Liver (tissue), 9 donors: ENCODE measurements around the gene SYT15B. TPM values are rescaled to one million over a fixed set of nuclear protein-coding genes. Genes with fewer than 3 reads are reported as not detected.
"Not testable (repeated sequence)": the region's sequence is repeated elsewhere in the genome, so short reads cannot be mapped to it uniquely, and the experiment has no call there.

ENCODE experiments used
- DNase-seq: peaks from one replicate; pipeline ENCODE4 v3.0.0-alpha.2; 2017; ENCODE audit warnings: low spot score
- H3K27ac ChIP-seq, 2 donors: one replicate each; pipeline ENCODE4 v1.7.0; 2013; ENCODE audit warnings: inconsistent platforms in 2 of 2, low read length in 2 of 2, control low read depth in 1 of 2, low read depth in 1 of 2, mild to moderate bottlenecking in 1 of 2
- H3K27me3 ChIP-seq, 4 donors: one replicate each; pipeline versions ENCODE4 v1.6.1 to v1.7.0; 2013; ENCODE audit warnings: low read length in 3 of 4, inconsistent platforms in 1 of 4, mild to moderate bottlenecking in 1 of 4, moderate library complexity in 1 of 4; ENCODE audit not compliant: control insufficient read depth in 4 of 4, insufficient read depth in 4 of 4
- H3K36me3 ChIP-seq, 4 donors: one replicate each; pipeline versions ENCODE4 v1.6.1 to v1.7.0; 2013; ENCODE audit warnings: low read length in 3 of 4, mild to moderate bottlenecking in 3 of 4, low read depth in 1 of 4, moderate library complexity in 1 of 4; ENCODE audit not compliant: control insufficient read depth in 4 of 4, insufficient read depth in 3 of 4
- H3K4me1 ChIP-seq, 4 donors: one replicate each; pipeline versions ENCODE4 v1.6.1 to v1.7.0; 2013; ENCODE audit warnings: low read length in 3 of 4, mild to moderate bottlenecking in 3 of 4, moderate library complexity in 1 of 4; ENCODE audit not compliant: control insufficient read depth in 4 of 4, insufficient read depth in 4 of 4
- H3K4me3 ChIP-seq, 3 donors: one replicate each; pipeline versions ENCODE4 v1.6.1 to v1.7.0; 2013; ENCODE audit warnings: low read length in 3 of 3, control low read depth in 1 of 3, low read depth in 1 of 3, mild to moderate bottlenecking in 1 of 3
- H3K9ac ChIP-seq, 2 donors: one replicate each; pipeline ENCODE4 v1.7.0; 2013; ENCODE audit warnings: low read length in 2 of 2, mild to moderate bottlenecking in 2 of 2, moderate library complexity in 2 of 2, control low read depth in 1 of 2, low read depth in 1 of 2
- H3K9me3 ChIP-seq, 4 donors: one replicate each; pipeline versions ENCODE4 v1.6.1 to v1.7.0; 2013; ENCODE audit warnings: low read length in 3 of 4; ENCODE audit not compliant: control insufficient read depth in 4 of 4
- WGBS: extraction: QIAGEN DNeasy Blood & Tissue Kit; methylation state at CpG from one replicate; pipeline ENCODE4 v1.1.7; 2013; 5-methylcytosine and 5-hydroxymethylcytosine counted together
- polyA plus RNA-seq, 2 donors: library from polyadenylated mRNA; stranded (reverse) in 1 of 2; unstranded in 1 of 2; fragments of 200-250 nt in 1 of 2; fragments of >200 nt in 1 of 2; fragmentation: Nextera tagmentation in 1 of 2; extraction: Ambion mirVana in 1 of 2; gene quantifications; one replicate each; pipeline versions ENCODE4 v1.2.1 to v1.2.3, GENCODE V29; 2013 to 2015
- total RNA-seq, 2 donors: library from RNA; depleted of rRNA; stranded (reverse); fragments of >200 nt; gene quantifications; one replicate each; pipeline ENCODE4 v1.2.3, GENCODE V29; 2014
- donor health status: healthy.
- donor health status: healthy.
- donor health status: healthy.
- donor health status: healthy.
- donor health status: healthy.

Gene SYT15B
- total and polyA plus RNA-seq, 4 donors = 0.14 to 2.8 (median 0.41) TPM

GRCh38 chr10:47765232-47765631 lies 1.8 kb upstream of the SYT15B start:
- DNase-seq, H3K36me3 ChIP-seq, H3K4me1 ChIP-seq, H3K9ac ChIP-seq, H3K9me3 ChIP-seq, H3K4me3 ChIP-seq, H3K27ac ChIP-seq, H3K27me3 ChIP-seq: not testable (repeated sequence)
- whole genome bisulfite sequencing = 92% methylated on average over 3 of the region's 4 CpGs

- H3K9ac ChIP-seq, H3K4me3 ChIP-seq, H3K9me3 ChIP-seq, H3K27me3 ChIP-seq, H3K4me1 ChIP-seq, H3K27ac ChIP-seq, H3K36me3 ChIP-seq, DNase-seq: not testable (repeated sequence)
- 3% methylated on average over 59 of the region's 80 CpGs for whole genome bisulfite sequencing
These were observed 478 bp downstream of the SYT15B start for GRCh38 chr10:47762674-47763553.

GRCh38 chr10:47758855-47759254 lies 4.5 kb downstream of the SYT15B start:
- H3K36me3 ChIP-seq, H3K9me3 ChIP-seq, DNase-seq, H3K27ac ChIP-seq, H3K4me3 ChIP-seq, H3K27me3 ChIP-seq, H3K9ac ChIP-seq, H3K4me1 ChIP-seq: not testable (repeated sequence)
- 87% methylated on average over 4 of the region's 11 CpGs for WGBS

GRCh38 chr10:47756169-47756568 lies 7.2 kb downstream of the SYT15B start:
- H3K4me3 ChIP-seq, H3K4me1 ChIP-seq, H3K9me3 ChIP-seq, H3K27me3 ChIP-seq, H3K9ac ChIP-seq, H3K36me3 ChIP-seq, H3K27ac ChIP-seq, DNase-seq: not testable (repeated sequence)
- no CpG with 5 or more reads among the region's 13 CpGs for WGBS

- DNase-seq, H3K4me1 ChIP-seq: not testable (repeated sequence)
- no CpG with 5 or more reads among the region's 24 CpGs for WGBS
These were observed 9.5 kb downstream of the SYT15B start for GRCh38 chr10:47753871-47754270.

GRCh38 chr10:47753176-47753575 lies 10.2 kb downstream of the SYT15B start:
- not testable (repeated sequence) for H3K9ac ChIP-seq, H3K9me3 ChIP-seq, H3K36me3 ChIP-seq, H3K4me1 ChIP-seq, H3K27me3 ChIP-seq, H3K4me3 ChIP-seq, DNase-seq, H3K27ac ChIP-seq
- 87% methylated on average over 2 of the region's 3 CpGs for WGBS

More at GRCh38 chr10:47753871-47754270, 9.5 kb downstream of the SYT15B start:
- H3K27me3 ChIP-seq, H3K9me3 ChIP-seq, H3K4me3 ChIP-seq, H3K36me3 ChIP-seq, H3K9ac ChIP-seq, H3K27ac ChIP-seq: not testable (repeated sequence)

- not testable (repeated sequence) for H3K4me3 ChIP-seq, H3K27me3 ChIP-seq, H3K9me3 ChIP-seq, H3K27ac ChIP-seq, DNase-seq, H3K4me1 ChIP-seq, H3K36me3 ChIP-seq, H3K9ac ChIP-seq
- WGBS = no CpG with 5 or more reads among the region's 3 CpGs
These were observed 11.6 kb downstream of the SYT15B start for GRCh38 chr10:47751821-47752220.

GRCh38 chr10:47750360-47750759 lies 13.0 kb downstream of the SYT15B start:
- H3K4me3 ChIP-seq, DNase-seq, H3K4me1 ChIP-seq, H3K36me3 ChIP-seq, H3K9ac ChIP-seq, H3K27ac ChIP-seq, H3K9me3 ChIP-seq, H3K27me3 ChIP-seq: not testable (repeated sequence)
- no CpG with 5 or more reads among the region's 8 CpGs for WGBS
